ENCODE results near the gene MAP3K14. TPM values are rescaled to one million over a fixed set of nuclear protein-coding genes. Genes with fewer than 3 reads are reported as not detected.

MAP3K14 gene
- total RNA-seq, 1 donor from 2014 or later, result 9.8 TPM

GRCh38 chr17:45342871-45343526 lies 26.2 kb upstream of the MAP3K14 start:
- DNase-seq (ENCODE audit: low spot score in 2 of 2, unreplicated experiment in 2 of 2), result no peak
- peaks cover 27% of the 10 kb centered on the region for H3K4me1 Mint-ChIP-seq
- no peak for TF ChIP-seq CTCF (IDR thresholded peaks at IDR 0.05; ENCODE audit: unreplicated experiment)
- H3K4me3 Mint-ChIP-seq, result no peak overlapping the region
- no peaks in the 10 kb centered on the region for H3K36me3 Mint-ChIP-seq
- H3K27ac Mint-ChIP-seq, result no peak overlapping the region
- H3K27me3 Mint-ChIP-seq (ENCODE audit: low read depth), result peaks cover 3% of the 10 kb centered on the region
- no peaks in the 10 kb centered on the region for H3K9me3 Mint-ChIP-seq

GRCh38 chr17:45342306-45342705 lies 25.5 kb upstream of the MAP3K14 start:
- no peak overlapping the region for H3K4me3 Mint-ChIP-seq
- TF ChIP-seq CTCF (IDR thresholded peaks at IDR 0.05; ENCODE audit: unreplicated experiment), result no peak
- no peak for DNase-seq (ENCODE audit: low spot score in 2 of 2, unreplicated experiment in 2 of 2)
- H3K9me3 Mint-ChIP-seq, result no peaks in the 10 kb centered on the region
- H3K4me1 Mint-ChIP-seq, result peaks cover 27% of the 10 kb centered on the region
- no peaks in the 10 kb centered on the region for H3K36me3 Mint-ChIP-seq
- peaks cover 5% of the 10 kb centered on the region for H3K27me3 Mint-ChIP-seq (ENCODE audit: low read depth)
- no peak overlapping the region for H3K27ac Mint-ChIP-seq

GRCh38 chr17:45341533-45342158 lies 24.8 kb upstream of the MAP3K14 start:
- Mint-ChIP-seq H3K27ac (peak overlapping the region; percentile 87), H3K4me3 (no peak overlapping the region), H3K9me3 (no peaks in the 10 kb centered on the region), H3K27me3 (ENCODE audit: low read depth) (peaks cover 5% of the 10 kb centered on the region), H3K36me3 (no peaks in the 10 kb centered on the region), H3K4me1 (peaks cover 27% of the 10 kb centered on the region)
- TF ChIP-seq CTCF (IDR thresholded peaks at IDR 0.05; ENCODE audit: unreplicated experiment), result no peak
- no peak for DNase-seq (ENCODE audit: low spot score in 2 of 2, unreplicated experiment in 2 of 2)

- no peak for TF ChIP-seq CTCF (IDR thresholded peaks at IDR 0.05; ENCODE audit: unreplicated experiment)
- DNase-seq (ENCODE audit: low spot score in 2 of 2, unreplicated experiment in 2 of 2), result no peak
- peaks cover 8% of the 10 kb centered on the region for H3K27me3 Mint-ChIP-seq (ENCODE audit: low read depth)
- no peaks in the 10 kb centered on the region for H3K9me3 Mint-ChIP-seq
- peaks cover 13% of the 10 kb centered on the region for H3K4me1 Mint-ChIP-seq
- no peaks in the 10 kb centered on the region for H3K36me3 Mint-ChIP-seq
- no peak overlapping the region for H3K4me3 Mint-ChIP-seq
- no peak overlapping the region for H3K27ac Mint-ChIP-seq
Measured at GRCh38 chr17:45339646-45340605, 23.1 kb upstream of the MAP3K14 start.

- H3K9me3 Mint-ChIP-seq, result no peaks in the 10 kb centered on the region
- no peaks in the 10 kb centered on the region for H3K36me3 Mint-ChIP-seq
- no peak overlapping the region for H3K4me3 Mint-ChIP-seq
- no peak overlapping the region for H3K27ac Mint-ChIP-seq
- TF ChIP-seq CTCF (IDR thresholded peaks at IDR 0.05; ENCODE audit: unreplicated experiment), result no peak
- peaks cover 13% of the 10 kb centered on the region for H3K4me1 Mint-ChIP-seq
- no peak for DNase-seq (ENCODE audit: low spot score in 2 of 2, unreplicated experiment in 2 of 2)
- peaks cover 6% of the 10 kb centered on the region for H3K27me3 Mint-ChIP-seq (ENCODE audit: low read depth)
Measured at GRCh38 chr17:45338996-45339535, 22.2 kb upstream of the MAP3K14 start.
